Activated gamma-delta T cell treated with anti-CD3 and anti-CD28 coated beads, Interleukin-2, amount 50 U/mL, for 16 hours (primary cell): ENCODE data around the gene MTMR2.
"Not testable (repeated sequence)": the region's sequence is repeated elsewhere in the genome, so short reads cannot be mapped to it uniquely, and the experiment has no call there.

Experiments
- DNase-seq: peaks from one replicate; pipeline ENCODE4 v3.0.0-alpha.2; 2020; ENCODE audit warnings: low read depth

The MTMR2 gene

GRCh38 chr11:95884376-95884775 lies 39.5 kb downstream of the MTMR2 start:
- DNase-seq = no peak

GRCh38 chr11:95883381-95883780 lies 40.5 kb downstream of the MTMR2 start:
- DNase-seq = no peak

- DNase-seq = no peak
These were observed 46.6 kb downstream of the MTMR2 start for GRCh38 chr11:95877291-95877690.

- not testable (repeated sequence) for DNase-seq
These were observed 53.0 kb downstream of the MTMR2 start for GRCh38 chr11:95870877-95871276.

GRCh38 chr11:95867105-95867504 lies 56.8 kb downstream of the MTMR2 start:
- DNase-seq = no peak

GRCh38 chr11:95863486-95864140 lies 60.3 kb downstream of the MTMR2 start:
- no peak for DNase-seq

- DNase-seq = not testable (repeated sequence)
These were observed 63.9 kb downstream of the MTMR2 start for GRCh38 chr11:95860024-95860423.

GRCh38 chr11:95854362-95854761 lies 69.5 kb downstream of the MTMR2 start:
- DNase-seq = not testable (repeated sequence)

GRCh38 chr11:95853862-95854261 lies 70.0 kb downstream of the MTMR2 start:
- no peak for DNase-seq

- DNase-seq = no peak
These were observed 70.8 kb downstream of the MTMR2 start for GRCh38 chr11:95853138-95853537.

- DNase-seq = no peak
These were observed 73.8 kb downstream of the MTMR2 start for GRCh38 chr11:95850137-95850536.

- DNase-seq = no peak
These were observed 74.7 kb downstream of the MTMR2 start for GRCh38 chr11:95849087-95849825.

- no peak for DNase-seq
These were observed 78.7 kb downstream of the MTMR2 start for GRCh38 chr11:95845167-95845566.

GRCh38 chr11:95835768-95836488 lies 88.0 kb downstream of the MTMR2 start:
- DNase-seq = peak; percentile 23

- no peak for DNase-seq
These were observed 88.6 kb downstream of the MTMR2 start for GRCh38 chr11:95835351-95835750.

GRCh38 chr11:95833378-95833777 lies 90.5 kb downstream of the MTMR2 start:
- DNase-seq = no peak

GRCh38 chr11:95832763-95833162 lies 91.1 kb downstream of the MTMR2 start:
- no peak for DNase-seq

- no peak for DNase-seq
These were observed 92.6 kb downstream of the MTMR2 start for GRCh38 chr11:95831198-95831883.

- no peak for DNase-seq
These were observed 94.2 kb downstream of the MTMR2 start for GRCh38 chr11:95829580-95830259.

- DNase-seq = no peak
These were observed 96.2 kb downstream of the MTMR2 start for GRCh38 chr11:95827696-95828095.

- DNase-seq = no peak
These were observed 102.3 kb downstream of the MTMR2 start for GRCh38 chr11:95821640-95822039.

- DNase-seq = no peak
These were observed 107.9 kb downstream of the MTMR2 start for GRCh38 chr11:95816037-95816436.
